Activated CD8-positive, alpha-beta memory T cell treated with anti-CD3 and anti-CD28 coated beads for 1 hour (primary cell): Measurements from ENCODE around the gene KRTAP9-4.
"Not testable (repeated sequence)": the region's sequence is repeated elsewhere in the genome, so short reads cannot be mapped to it uniquely, and the experiment has no call there.

Source experiments
- DNase-seq, 2 donors: peaks; one replicate each; pipeline ENCODE4 v3.0.0-alpha.2; 2020; ENCODE audit warnings: low read depth in 1 of 2; ENCODE audit errors: extremely low read depth in 1 of 2

KRTAP9-4 gene

GRCh38 chr17:41264599-41264998 is 15.1 kb downstream of the KRTAP9-4 start:
- DNase-seq: no peak

- DNase-seq: no peak
Measured at GRCh38 chr17:41265078-41265477, 15.6 kb downstream of the KRTAP9-4 start, which contains the start of gene KRTAP9-6. Gene KRTAP9-6, plus strand, starts transcription at chr17:41265378. Its CDS starts 0 bp downstream, at chr17:41265378.

GRCh38 chr17:41267711-41268110 is 18.2 kb downstream of the KRTAP9-4 start:
- DNase-seq: no peak

- not testable (repeated sequence) for DNase-seq
Measured at GRCh38 chr17:41271323-41271722, 21.8 kb downstream of the KRTAP9-4 start.

GRCh38 chr17:41271858-41272257 is 22.4 kb downstream of the KRTAP9-4 start:
- DNase-seq: no peak

GRCh38 chr17:41275648-41276190 is 26.2 kb downstream of the KRTAP9-4 start, which contains the start of gene KRTAP9-7:
Gene KRTAP9-7, plus strand, starts transcription at chr17:41275698. Its CDS starts 0 bp downstream, at chr17:41275698.
- not testable (repeated sequence) for DNase-seq

GRCh38 chr17:41278176-41278955 is 28.9 kb downstream of the KRTAP9-4 start:
- no peak for DNase-seq

- DNase-seq: no peak
Measured at GRCh38 chr17:41284043-41284442, 34.6 kb downstream of the KRTAP9-4 start.

GRCh38 chr17:41284546-41284945 is 35.1 kb downstream of the KRTAP9-4 start:
- no peak for DNase-seq

GRCh38 chr17:41287050-41287449 is 37.6 kb downstream of the KRTAP9-4 start:
- DNase-seq: no peak

GRCh38 chr17:41294016-41294415 is 44.5 kb downstream of the KRTAP9-4 start:
- DNase-seq: no peak

- no peak for DNase-seq
Measured at GRCh38 chr17:41296846-41297245, 47.4 kb downstream of the KRTAP9-4 start.

GRCh38 chr17:41298458-41299135 is 49.1 kb downstream of the KRTAP9-4 start:
- DNase-seq: no peak
